IPS-18a (cell line): Measurements from ENCODE around the gene AGRP.

Experiments used
- H3K27ac ChIP-seq: one replicate; pipeline ENCODE4 v1.5.1; 2013; ENCODE audit warnings: low read length
- H3K27me3 ChIP-seq: one replicate; pipeline ENCODE4 v1.6.1; 2013; ENCODE audit warnings: mild to moderate bottlenecking, low read length; ENCODE audit not compliant: control insufficient read depth, insufficient read depth
- H3K36me3 ChIP-seq: one replicate; pipeline ENCODE4 v1.6.1; 2013; ENCODE audit warnings: low read depth, low read length; ENCODE audit not compliant: control insufficient read depth
- H3K4me1 ChIP-seq: one replicate; pipeline ENCODE4 v1.6.1; 2013; ENCODE audit warnings: low read depth, low read length; ENCODE audit not compliant: control insufficient read depth
- H3K4me3 ChIP-seq: one replicate; pipeline ENCODE4 v1.5.1; 2013; ENCODE audit warnings: low read length
- H3K9ac ChIP-seq: one replicate; pipeline ENCODE4 v1.6.1; 2013; ENCODE audit warnings: mild to moderate bottlenecking, low read length, moderate library complexity
- H3K9me3 ChIP-seq: one replicate; pipeline ENCODE4 v1.6.1; 2013; ENCODE audit warnings: low read depth, low read length; ENCODE audit not compliant: control insufficient read depth

Gene AGRP

DNA sequence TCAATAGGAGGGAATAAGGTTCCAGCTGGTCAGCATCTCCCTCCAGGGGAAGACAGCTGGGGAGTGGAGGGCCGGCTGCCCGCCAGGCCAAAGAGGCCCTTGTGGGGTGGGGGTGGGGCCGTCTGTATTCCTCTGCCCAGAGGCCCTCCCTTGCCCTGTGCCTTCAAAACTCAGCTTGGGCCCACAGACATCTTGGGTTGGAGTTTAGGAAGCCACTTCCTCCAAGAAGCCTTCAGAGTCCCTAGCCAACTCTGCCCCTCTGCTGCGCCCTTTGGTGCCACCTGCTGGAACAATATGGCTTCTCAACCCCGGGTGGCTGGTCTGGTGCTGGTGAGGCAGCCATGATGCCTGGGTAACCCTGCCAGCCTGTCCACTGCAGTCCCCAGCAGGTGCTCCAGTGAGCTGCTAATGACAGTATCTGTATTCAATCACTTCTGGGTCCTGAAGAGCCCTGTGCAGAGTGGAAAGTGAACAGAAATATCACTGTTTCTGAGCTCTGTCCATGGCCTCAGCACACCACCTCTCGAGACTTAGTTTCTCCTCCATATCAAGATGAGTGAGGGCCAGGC is 35.8 kb downstream of the AGRP start:
- Histone ChIP-seq H3K9ac (no peak overlapping the region), H3K9me3 (no peaks in the 10 kb centered on the region), H3K36me3 (no peaks in the 10 kb centered on the region), H3K27ac (no peak overlapping the region), H3K4me3 (no peak overlapping the region), H3K27me3 (no peaks in the 10 kb centered on the region), H3K4me1 (no peaks in the 10 kb centered on the region)

DNA sequence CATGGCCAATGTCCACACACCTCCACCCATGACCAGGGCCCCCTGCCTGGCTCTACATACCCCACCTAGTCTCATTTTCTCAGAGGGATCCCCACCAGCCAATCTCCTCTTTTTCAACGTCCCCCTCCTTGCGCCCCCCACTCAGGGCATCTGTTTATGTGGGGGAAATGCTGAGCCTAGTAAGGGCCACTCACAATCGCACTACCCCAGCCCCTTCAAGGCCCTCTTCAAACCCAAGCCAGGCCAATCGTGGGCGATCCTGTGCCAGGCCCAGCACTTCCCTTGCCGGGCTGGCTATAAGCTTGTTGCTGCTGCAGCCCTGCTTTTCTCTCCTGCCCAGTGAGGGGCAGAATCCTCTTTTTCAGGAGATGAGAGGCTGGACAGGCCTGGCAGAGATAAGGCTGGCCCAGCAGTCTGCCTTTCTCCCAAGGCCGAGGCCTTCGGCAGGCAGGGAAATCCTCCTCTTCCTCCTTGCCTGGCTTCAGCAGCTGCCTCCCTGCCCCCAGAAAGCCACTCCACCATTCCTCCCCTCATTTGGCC is 36.3 kb downstream of the AGRP start:
- Histone ChIP-seq H3K27me3 (no peaks in the 10 kb centered on the region), H3K36me3 (no peaks in the 10 kb centered on the region), H3K4me3 (no peak overlapping the region), H3K9me3 (no peaks in the 10 kb centered on the region), H3K27ac (no peak overlapping the region), H3K9ac (no peak overlapping the region), H3K4me1 (no peaks in the 10 kb centered on the region)

DNA sequence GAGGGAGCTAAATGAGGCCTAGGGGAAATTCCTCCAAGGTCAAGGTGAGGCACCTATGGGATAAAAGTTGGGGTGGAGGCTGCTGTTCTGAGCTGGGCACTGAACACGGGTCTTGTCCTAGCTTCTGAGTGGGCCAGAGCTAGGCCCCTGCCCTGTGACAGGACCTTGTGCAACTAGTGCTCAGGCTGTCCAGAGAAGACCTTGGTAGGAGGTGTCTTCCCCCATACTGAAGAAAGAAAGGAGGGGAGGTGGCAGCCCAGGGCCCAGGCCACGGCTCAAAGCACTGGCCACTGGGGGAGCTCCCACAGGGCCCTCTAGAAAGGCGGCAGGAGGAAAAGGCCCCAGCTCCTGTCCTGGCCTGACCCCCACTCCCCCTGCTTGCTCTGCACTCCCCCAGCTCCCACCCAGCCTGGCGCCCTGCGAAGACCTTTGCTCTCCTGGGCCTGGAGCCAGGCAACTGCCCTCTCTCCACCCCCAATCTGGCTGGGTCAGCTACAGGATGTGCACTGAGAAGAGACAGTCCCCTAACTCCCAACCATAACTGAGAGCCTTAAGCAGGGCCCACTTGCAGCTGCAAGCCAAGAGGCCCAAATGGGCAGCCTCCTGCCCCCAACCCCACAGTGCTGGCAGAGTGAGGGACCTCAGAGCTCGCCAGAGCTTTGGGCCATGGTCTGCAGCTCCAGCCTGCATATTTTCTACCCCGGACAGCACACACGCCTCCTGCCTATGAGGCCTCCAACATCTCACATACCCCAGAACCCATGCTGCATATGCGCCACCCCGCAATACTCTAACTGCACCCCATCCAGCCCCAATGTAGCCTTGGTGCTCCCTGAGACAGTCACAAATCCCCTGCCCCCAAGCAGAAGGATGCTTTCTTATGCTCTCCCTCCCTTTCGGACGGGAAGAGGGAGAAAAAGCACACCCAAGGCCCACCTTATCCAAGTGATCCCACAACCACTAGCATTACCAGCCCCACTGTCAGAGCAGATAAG is 37.1 kb downstream of the AGRP start:
- Histone ChIP-seq H3K4me3 (no peak overlapping the region), H3K27me3 (no peaks in the 10 kb centered on the region), H3K9ac (no peak overlapping the region), H3K27ac (no peak overlapping the region), H3K9me3 (no peaks in the 10 kb centered on the region), H3K4me1 (no peaks in the 10 kb centered on the region), H3K36me3 (no peaks in the 10 kb centered on the region)

DNA sequence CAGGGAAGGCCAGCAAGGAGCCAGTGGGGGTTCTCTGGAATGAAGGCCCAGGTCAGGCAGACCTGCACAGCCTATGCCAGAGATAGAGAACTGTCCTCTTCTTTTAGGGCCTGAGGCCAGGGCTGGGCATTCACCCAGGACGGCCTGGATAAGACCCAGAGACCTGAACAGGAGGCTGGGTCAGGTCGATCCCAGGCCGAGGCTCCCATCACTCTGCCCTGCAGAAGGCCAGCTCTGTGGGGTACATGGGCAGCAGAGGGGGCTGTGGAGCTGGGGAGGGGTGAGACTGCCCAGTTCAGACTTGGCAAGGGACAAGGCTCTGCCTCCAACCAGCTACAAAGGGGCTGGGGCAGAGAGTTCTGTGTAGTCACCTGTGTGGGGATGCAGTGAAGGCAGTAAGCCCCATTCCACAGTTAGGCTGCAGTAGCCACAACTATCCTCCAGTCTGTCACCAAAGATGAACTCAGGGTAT is 37.9 kb downstream of the AGRP start:
- no peak overlapping the region for H3K9ac ChIP-seq
- no peak overlapping the region for H3K4me3 ChIP-seq
- H3K27me3 ChIP-seq, result no peaks in the 10 kb centered on the region
- H3K4me1 ChIP-seq, result no peaks in the 10 kb centered on the region
- H3K36me3 ChIP-seq, result no peaks in the 10 kb centered on the region
- H3K9me3 ChIP-seq, result no peaks in the 10 kb centered on the region
- no peak overlapping the region for H3K27ac ChIP-seq

- Histone ChIP-seq H3K27ac (no peak overlapping the region), H3K4me1 (no peaks in the 10 kb centered on the region), H3K36me3 (no peaks in the 10 kb centered on the region), H3K9me3 (no peaks in the 10 kb centered on the region), H3K27me3 (no peaks in the 10 kb centered on the region), H3K4me3 (no peak overlapping the region), H3K9ac (no peak overlapping the region)
Measured at GRCh38 chr16:67445126-67445426, 38.3 kb downstream of the AGRP start.

GRCh38 chr16:67444259-67445125 is 38.9 kb downstream of the AGRP start:
- Histone ChIP-seq H3K9me3 (no peaks in the 10 kb centered on the region), H3K4me3 (no peak overlapping the region), H3K27ac (no peak overlapping the region), H3K9ac (no peak overlapping the region), H3K27me3 (no peaks in the 10 kb centered on the region), H3K4me1 (no peaks in the 10 kb centered on the region), H3K36me3 (no peaks in the 10 kb centered on the region)

GRCh38 chr16:67443265-67443664 is 40.1 kb downstream of the AGRP start:
- Histone ChIP-seq H3K4me3 (no peak overlapping the region), H3K36me3 (peaks cover 4% of the 10 kb centered on the region), H3K4me1 (no peaks in the 10 kb centered on the region), H3K9ac (no peak overlapping the region), H3K27me3 (no peaks in the 10 kb centered on the region), H3K27ac (no peak overlapping the region), H3K9me3 (no peaks in the 10 kb centered on the region)

DNA sequence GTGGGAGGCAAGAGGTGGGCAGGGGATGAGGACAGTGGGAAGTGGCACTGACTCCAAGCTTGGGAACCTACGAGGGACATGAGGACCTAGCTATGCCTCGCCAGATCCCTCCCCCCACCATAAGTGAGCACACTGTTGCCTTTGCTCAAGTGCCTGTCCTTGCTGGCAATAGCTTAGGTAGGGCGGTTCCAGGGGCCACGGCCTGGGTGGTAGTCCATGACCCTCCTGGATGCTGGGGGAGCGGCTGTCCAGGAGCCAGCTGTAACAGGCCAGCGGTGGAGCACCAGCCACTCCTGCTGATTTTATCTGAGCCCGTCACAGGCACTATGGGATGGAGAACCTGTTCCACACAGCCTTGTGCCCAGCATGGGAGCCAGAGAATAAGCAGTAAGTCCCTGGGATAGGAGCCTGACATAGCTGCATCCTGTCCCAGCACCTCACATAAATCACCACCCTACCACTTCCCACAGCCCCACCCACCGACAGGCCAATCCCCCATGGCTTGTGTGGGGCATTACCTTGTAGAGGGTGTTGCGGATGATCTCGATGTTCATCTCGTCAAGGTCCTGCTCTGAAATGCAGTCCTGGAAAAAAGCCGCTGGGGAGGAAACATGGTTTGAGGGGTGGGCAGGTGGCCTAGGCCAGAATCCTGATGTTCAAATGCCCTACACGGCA is 40.6 kb downstream of the AGRP start:
- Histone ChIP-seq H3K36me3 (peaks cover 5% of the 10 kb centered on the region), H3K9ac (no peak overlapping the region), H3K27ac (no peak overlapping the region)

DNA sequence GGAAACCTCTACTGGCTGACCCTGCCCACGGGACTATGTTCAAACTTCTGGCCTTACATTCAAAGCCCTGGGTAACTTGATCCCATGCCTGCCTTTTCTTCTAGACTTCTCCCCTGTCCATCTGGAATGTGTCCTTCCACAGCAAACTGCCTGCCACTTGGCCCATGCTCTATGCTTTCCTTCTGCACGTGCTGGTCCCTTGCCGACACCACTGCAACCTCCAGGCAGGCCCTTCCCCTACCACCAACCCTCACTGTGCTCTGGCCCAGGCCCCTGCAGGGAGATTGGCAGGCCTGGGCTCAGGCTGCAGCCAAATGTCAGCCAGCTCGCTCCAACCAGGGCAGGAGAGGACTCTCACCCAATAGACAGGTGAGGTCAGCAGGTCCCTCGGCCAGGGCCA is 41.4 kb downstream of the AGRP start:
- Histone ChIP-seq H3K4me1 (no peaks in the 10 kb centered on the region), H3K27me3 (no peaks in the 10 kb centered on the region), H3K27ac (no peak overlapping the region), H3K4me3 (no peak overlapping the region), H3K36me3 (peaks cover 7% of the 10 kb centered on the region), H3K9me3 (no peaks in the 10 kb centered on the region), H3K9ac (no peak overlapping the region)

More for the DNA sequence above, 40.6 kb downstream of the AGRP start:
- no peaks in the 10 kb centered on the region for H3K4me1 ChIP-seq
- H3K9me3 ChIP-seq, result no peaks in the 10 kb centered on the region
- no peaks in the 10 kb centered on the region for H3K27me3 ChIP-seq
- H3K4me3 ChIP-seq, result no peak overlapping the region

- no peaks in the 10 kb centered on the region for H3K27me3 ChIP-seq
- H3K4me3 ChIP-seq, result no peak overlapping the region
- no peak overlapping the region for H3K9ac ChIP-seq
- peaks cover 10% of the 10 kb centered on the region for H3K36me3 ChIP-seq
- H3K4me1 ChIP-seq, result no peaks in the 10 kb centered on the region
- H3K9me3 ChIP-seq, result no peaks in the 10 kb centered on the region
- no peak overlapping the region for H3K27ac ChIP-seq
Measured at GRCh38 chr16:67441271-67441753, 42.0 kb downstream of the AGRP start.
